Uterus (tissue), 2 donors: ENCODE measurements around the gene ATF6.

Source experiments
- POLR2A ChIP-seq, 2 donors: fragments of 450-650 bp; IDR thresholded peaks; one replicate each; pipeline ENCODE4 v1.6.1; 2016; ENCODE audit warnings: antibody characterized with exemption in 2 of 2, mild to moderate bottlenecking in 1 of 2, moderate library complexity in 1 of 2
- TF ChIP-seq, protein P1 (sequence below), 4 experiments: fragments of 200-600 bp in 2 of 4; fragments of 450-650 bp in 2 of 4; sonication (generic) in 2 of 4; IDR thresholded peaks; one replicate each; pipeline ENCODE4 v1.5.1; 2016 to 2019; ENCODE audit warnings: antibody characterized with exemption in 4 of 4, mild to moderate bottlenecking in 2 of 4, moderate library complexity in 1 of 4

DNA sequence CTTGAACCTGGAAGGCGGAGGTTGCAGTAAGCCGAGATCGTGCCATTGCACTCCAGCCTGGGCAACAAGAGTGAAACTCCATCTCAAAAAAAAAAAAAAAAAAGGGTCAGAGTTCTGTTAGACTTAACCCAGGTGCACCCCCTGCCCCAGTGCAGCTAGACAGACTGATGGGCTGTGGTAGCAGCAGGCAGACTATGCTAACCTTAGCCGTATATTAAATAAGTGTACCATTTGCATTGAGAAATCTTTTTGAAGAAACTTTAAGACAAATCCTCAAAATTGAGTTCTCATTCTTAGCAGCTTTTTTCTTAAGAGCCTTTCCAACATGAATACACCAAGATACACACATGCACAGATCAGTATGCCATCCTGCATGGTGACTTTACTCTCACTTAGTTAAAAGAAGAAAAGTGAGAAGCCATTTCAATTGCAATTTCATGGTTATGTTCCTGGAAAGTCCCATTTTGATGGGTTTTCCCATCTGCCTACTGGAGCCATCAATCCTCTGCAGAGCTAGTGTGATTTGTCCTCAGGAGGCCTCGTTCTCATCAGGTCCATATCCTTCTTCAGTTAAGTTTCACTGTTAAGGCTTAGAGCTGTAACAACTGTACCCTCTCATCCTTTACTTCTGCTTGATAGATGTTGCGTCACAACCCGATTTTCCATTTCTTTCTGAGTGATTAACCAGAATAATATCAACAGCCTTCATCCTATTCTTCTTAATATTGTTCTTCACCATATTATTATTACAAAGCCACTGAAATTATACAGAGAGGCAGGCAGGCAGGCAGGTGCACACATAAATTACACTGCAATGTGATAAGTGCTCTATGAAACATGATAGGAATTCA is 37.5 kb upstream of the ATF6 start:
- TF ChIP-seq, protein P1, sequence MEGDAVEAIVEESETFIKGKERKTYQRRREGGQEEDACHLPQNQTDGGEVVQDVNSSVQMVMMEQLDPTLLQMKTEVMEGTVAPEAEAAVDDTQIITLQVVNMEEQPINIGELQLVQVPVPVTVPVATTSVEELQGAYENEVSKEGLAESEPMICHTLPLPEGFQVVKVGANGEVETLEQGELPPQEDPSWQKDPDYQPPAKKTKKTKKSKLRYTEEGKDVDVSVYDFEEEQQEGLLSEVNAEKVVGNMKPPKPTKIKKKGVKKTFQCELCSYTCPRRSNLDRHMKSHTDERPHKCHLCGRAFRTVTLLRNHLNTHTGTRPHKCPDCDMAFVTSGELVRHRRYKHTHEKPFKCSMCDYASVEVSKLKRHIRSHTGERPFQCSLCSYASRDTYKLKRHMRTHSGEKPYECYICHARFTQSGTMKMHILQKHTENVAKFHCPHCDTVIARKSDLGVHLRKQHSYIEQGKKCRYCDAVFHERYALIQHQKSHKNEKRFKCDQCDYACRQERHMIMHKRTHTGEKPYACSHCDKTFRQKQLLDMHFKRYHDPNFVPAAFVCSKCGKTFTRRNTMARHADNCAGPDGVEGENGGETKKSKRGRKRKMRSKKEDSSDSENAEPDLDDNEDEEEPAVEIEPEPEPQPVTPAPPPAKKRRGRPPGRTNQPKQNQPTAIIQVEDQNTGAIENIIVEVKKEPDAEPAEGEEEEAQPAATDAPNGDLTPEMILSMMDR (IDR thresholded peaks at IDR 0.05): no peak
- TF ChIP-seq POLR2A (IDR thresholded peaks at IDR 0.05): no peak
